HG02970 (cell line): ENCODE measurements around the gene HOXD1.

ENCODE experiments used
- ATAC-seq: cut with Tn5 transposase; IDR thresholded peaks from one replicate; pipeline ENCODE4 v1.9.1; 2021; ENCODE audit warnings: mild to moderate bottlenecking, moderate library complexity, moderate number of reproducible peaks; ENCODE audit not compliant: unreplicated experiment, low FRiP score

The HOXD1 gene

DNA sequence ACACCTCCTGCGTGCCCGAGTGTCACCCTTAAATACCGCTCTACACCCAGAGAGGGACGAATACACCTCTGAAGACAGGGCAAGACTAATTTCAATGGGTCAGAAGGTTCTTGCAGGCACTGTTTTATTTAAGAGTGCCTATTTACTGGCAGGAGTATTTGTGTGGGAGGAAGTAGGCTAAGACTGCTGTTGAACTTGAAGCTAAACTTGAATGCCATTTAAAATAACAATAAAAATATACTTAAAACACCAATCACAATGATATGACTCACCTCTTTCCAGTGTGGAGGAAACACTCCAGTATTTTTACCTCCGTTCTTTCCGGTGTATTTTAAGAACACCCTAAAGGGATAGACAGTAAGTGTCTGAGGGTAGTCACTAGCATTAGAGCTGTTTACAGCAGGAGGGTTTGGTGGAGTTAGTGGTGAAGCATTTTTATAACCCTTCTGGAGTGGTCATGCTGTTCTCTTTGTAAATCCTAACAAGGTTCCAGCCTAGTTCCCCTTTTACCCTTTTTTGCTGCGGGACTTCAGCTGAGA, 9.6 kb upstream of the HOXD1 start:
- ATAC-seq: no peak

DNA sequence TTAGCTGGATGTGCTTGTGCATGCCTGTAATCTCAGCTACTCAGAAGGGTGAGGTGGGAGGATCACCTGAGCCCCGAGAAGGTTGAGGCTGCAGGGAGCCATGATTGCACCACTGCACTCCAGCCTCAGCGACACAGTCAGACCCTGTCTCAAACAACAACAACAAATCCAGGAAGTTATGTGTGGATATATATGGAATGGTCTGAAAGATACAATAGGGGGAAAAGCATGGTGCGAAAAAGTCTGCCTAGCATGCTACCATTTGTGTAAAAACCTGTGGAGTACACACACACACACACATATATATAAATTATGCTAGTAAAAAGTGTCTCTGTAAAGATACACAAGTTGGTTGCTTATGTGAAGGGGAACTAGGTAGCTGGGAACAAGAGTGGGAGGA, 6.9 kb upstream of the HOXD1 start:
- no peak for ATAC-seq

DNA sequence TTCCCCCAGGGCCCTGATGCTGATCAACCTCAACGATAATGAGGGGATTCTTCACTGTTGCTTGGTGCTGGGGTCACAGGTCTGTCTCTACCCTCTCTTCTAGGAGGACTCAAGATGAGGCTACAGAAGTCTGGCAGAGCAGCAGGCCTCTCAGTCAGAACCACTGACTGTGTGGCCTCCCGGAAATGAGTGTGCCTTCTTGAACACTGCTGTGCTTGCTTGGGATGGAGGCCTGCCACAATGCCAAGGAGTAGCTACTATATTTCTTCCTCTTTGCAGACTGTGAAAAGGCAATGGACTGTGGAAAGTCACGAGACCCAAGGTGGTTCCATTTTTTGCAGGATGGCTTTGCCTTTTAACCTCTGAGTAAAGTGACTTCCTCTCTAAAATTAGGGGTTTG, 5.8 kb upstream of the HOXD1 start:
- ATAC-seq: no peak

DNA sequence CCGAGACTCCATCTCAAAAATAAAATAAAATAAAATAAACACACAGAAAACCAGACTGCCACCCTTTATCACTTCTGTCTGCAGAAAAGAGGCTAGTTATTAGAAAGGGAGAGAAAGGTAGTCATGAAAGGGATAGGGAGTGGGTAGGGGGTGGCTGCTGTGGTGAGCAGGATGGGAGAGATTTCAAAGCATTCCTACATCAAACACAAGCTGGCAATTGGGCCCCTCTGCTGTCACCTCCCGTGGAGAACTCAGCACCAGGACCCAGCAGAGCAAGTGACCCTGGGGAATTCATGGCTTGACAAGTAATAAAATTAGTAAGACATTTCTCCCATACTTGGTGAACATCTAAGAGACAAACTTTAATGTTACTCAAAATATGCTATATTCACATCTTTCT, 3.7 kb upstream of the HOXD1 start:
- no peak for ATAC-seq

DNA sequence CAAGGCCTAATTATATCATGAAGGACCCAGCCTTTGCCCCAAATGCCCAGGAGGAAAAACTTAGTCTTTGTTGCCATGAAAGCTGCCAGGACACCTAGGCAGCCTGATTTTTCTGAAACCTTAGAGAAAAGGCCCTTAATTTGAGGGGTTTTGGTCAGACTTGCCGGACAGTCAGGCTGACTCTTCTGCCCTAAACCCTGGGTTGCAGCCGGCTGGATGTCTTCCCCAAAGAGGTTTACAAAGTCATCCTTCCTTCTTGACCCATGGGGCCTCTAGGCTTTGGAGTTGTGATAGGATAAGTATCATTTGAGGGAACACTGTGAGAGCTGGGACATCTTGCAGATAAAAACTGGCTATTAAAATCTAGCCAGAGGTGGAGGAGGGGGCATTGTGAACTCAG, 2.4 kb upstream of the HOXD1 start:
- ATAC-seq: no peak

DNA sequence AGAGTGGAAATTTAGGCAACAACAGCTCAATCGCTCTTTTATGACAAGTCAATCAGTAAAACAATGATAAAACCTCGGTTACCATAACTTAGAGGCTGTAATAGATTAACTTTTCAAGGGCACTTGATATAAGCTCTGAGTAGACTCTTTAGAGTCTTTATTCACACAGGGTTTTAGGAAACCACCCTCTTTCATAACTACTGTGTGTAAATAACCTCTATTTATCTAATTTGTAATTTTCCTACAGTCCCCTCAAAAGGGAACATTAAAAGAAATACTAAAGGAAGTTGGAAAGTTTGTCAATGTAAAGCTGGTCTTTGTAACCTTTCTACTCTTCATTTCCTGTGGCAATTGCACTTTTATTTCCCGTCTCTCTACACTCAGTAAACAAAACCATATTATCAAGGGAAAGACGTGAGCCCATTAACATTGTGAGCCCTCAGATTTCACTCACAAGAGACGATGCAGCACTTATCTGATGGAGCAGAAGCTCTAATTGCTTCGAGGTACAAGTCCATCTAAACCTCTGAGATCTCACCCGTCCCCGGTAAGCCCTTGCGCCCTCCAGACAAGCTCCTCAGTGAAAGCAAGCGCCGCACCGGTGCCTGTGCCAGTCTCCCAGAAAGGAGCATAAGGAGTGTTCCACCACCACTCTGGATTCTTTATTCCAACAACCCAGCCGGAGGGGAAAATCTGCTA, 1.1 kb upstream of the HOXD1 start:
- no peak for ATAC-seq

DNA sequence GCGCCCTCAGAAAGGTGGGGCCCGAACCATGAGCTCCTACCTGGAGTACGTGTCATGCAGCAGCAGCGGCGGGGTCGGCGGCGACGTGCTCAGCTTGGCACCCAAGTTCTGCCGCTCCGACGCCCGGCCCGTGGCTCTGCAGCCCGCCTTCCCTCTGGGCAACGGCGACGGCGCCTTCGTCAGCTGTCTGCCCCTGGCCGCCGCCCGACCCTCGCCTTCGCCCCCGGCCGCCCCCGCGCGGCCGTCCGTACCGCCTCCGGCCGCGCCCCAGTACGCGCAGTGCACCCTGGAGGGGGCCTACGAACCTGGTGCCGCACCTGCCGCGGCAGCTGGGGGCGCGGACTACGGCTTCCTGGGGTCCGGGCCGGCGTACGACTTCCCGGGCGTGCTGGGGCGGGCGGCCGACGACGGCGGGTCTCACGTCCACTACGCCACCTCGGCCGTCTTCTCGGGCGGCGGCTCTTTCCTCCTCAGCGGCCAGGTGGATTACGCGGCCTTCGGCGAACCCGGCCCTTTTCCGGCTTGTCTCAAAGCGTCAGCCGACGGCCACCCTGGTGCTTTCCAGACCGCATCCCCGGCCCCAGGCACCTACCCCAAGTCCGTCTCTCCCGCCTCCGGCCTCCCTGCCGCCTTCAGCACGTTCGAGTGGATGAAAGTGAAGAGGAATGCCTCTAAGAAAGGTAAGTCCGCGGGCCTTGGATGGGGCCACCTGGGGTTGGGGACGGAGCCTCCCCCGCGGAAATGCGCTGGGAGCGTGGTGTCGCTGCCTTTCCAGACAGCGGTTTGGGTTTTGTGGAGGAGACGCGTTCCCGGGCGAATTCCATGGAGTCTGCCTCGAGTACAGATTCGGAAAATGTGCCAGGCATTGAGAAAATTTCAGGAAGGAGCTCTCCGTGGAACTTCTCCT, 559 bp downstream of the HOXD1 start:
- no peak for ATAC-seq

DNA sequence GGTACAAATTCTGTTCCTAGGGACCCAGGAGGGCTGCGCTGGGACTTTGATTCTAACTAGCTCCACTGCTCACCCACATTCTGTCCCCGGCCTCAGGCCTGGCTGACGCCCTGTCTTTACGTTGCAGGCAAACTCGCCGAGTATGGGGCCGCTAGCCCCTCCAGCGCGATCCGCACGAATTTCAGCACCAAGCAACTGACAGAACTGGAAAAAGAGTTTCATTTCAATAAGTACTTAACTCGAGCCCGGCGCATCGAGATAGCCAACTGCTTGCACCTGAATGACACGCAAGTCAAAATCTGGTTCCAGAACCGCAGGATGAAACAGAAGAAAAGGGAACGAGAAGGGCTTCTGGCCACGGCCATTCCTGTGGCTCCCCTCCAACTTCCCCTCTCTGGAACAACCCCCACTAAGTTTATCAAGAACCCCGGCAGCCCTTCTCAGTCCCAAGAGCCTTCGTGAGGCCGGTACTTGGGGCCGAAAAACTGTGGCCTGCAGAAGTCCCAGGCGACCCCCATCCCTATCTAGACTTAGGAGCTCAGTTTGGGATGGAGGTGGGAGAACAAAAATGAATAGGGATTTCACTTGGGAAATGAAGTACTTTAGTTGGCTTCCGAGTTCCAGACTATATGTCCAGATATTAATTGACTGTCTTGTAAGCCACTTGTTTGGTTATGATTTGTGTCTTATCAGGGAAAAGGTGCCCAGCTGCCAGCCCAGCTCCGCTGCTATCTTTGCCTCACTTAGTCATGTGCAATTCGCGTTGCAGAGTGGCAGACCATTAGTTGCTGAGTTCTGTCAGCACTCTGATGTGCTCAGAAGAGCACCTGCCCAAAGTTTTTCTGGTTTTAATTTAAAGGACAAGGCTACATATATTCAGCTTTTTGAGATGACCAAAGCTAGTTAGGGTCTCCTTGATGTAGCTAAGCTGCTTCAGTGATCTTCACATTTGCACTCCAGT, 1.5 kb downstream of the HOXD1 start:
- ATAC-seq: no peak

DNA sequence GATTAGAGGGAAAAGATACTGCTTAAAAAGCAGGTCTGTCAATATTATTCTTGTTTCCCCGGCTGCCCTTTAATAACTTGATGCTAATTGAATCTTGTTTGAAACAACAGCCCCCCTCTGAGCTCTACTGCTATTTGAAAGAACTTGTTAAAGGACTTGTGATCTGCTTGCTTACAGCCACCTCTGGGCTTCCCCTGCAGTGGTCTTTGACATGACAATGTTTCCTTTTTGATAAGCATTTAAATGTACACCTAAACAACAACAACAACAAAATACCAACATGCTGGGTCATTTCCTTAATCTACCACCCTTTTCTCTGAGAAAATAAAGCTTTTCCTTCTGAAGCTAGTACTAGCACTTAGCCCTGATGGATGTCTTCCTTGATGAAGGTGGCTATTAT, 3.9 kb downstream of the HOXD1 start:
- no peak for ATAC-seq

DNA sequence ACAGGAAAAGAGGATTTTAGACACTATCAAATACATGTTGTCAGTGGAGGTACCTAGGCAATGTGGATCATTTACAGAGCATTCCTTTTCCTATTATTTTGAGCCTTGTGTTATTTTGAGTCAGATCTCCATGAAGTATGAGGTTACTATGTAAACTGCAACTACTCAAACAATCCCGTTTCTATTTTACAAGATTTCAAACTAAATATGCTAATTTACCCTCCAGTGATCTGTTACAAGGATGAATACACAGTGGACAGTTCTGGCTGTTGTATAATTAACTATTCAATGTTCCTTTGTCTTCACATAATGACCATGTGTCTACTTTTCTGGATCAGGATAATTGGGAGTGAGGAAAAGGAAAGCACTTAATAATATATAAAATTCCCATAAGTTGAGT, 4.6 kb downstream of the HOXD1 start:
- ATAC-seq: no peak

DNA sequence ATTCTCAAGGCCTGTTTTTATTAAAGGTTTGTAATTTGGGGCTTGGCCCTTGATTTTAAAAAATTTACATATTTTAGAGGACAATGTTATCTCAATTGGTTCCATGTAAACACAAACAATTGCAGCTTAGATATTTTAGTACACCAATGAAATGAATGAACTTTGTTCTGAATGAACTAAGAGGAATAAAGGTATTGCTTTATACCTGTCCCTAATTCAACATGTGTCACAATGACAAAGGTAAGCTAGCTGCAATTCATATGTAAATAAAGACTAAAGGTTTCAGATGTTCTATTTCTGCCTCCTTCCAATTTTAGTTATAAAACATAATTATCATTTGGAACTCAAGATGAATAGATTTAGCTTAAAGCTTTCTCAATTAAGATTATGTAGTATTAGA, 11.4 kb downstream of the HOXD1 start:
- no peak for ATAC-seq

DNA sequence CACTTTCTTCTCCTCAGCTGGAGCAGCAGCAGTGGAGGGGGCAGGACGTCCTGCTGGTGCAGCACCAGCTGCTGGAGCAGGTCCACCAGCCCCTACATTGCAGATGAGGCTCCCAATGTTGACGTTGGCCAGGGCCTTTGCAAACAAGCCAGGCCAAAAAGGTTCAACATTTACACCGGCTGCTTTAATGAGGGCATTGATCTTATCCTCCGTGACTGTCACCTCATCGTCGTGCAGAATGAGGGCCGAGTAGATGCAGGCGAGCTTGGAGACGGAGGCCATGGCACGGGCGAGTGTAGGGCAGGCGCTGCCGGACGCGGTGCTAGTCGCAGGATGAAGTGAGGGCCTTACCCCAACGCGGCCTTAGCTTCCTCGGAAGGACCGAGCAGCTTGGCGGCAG, 12.5 kb downstream of the HOXD1 start:
- no peak for ATAC-seq

DNA sequence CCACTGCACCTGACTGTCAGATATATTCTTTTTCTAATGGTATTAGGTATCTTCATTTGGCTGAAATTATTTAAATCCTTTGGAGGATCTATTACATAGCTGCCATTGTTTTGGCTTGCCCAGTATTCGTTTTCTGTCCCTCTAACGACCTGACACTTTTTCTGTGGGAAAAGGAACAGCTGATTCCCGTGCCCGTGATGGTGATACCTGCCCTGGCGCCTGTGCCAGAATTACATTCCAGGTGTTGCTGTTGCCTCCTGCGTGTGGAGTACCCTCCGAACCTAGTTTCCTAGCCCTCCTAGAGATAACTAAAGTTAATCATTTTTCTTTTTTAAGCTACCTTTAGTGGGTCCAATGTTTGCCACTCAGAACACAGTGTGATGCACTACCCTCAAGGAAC, 14.0 kb downstream of the HOXD1 start:
- ATAC-seq: no peak

DNA sequence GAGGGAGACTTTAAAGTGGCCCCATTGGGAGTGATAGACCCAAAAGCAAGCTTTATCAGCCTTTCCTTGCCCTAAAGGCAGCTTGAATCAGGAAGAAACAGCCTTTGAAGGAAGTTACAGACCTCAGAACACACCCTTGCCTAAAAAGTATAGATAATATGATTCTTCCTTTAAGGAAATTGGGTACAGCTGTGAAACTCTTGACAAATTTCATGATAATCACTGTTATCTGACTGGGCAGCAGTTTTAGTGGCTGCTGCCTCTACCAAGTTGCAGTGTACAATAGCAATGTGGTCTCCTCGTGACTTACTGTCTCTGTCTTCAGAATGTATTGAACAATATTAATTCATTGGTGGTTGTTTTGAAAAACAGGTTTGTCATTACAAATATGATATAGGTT, 16.7 kb downstream of the HOXD1 start:
- ATAC-seq: no peak

DNA sequence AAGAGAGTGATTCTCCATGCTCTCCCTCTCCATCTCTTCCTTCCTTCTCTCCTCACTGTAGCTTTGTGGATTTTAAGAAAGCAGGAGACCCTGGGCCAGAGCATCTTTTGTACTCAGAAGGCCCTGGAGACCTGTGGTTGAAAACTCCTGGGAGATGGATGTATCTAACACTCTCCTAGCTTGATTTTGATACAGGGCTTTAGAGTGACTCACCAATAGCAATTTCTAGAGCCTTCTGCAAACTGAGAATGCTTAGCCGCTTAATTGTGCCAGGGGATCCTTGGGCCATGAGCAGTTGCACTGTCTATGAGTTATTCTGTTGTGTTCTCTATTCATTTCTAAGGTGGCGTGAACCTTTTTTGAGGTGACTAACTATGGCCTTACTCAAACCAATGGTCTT, 17.7 kb downstream of the HOXD1 start:
- ATAC-seq: no peak

DNA sequence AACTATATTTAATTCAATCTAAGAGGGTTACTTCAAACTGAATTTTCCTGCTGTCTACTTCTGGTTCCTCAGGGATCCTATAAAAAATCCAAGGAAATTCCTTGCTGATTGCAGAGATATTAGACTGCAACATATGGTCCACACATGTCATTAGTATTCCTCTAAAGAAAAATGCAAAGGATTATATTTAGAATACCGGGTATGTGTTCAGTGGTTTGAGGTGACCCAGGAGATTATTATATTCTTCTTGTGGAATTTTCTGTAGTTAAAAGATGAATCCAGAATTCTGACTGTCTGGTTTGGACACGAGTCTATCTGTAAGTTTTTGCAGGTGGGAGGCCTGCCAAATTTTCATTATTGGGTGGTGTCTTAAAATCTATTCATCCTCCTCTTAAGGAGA, 18.2 kb downstream of the HOXD1 start:
- ATAC-seq: no peak

DNA sequence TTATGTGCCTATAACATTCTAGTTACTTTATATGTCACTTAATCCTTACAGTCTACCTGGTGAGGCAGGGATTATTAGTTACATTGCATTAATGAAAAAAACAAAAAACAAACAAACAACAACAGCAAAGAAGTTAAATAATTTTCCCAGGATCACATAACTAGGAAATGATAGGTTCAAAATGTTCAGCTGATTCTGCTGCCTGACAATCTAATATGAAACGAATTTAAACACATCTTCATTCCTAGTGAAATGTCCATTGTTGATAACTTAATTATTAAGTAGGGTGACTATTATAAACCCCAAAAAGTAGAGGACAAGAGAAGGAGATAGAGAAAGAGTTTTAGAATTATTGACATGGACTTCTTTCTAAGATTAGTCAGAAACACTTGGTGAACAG, 22.6 kb downstream of the HOXD1 start:
- ATAC-seq: no peak

DNA sequence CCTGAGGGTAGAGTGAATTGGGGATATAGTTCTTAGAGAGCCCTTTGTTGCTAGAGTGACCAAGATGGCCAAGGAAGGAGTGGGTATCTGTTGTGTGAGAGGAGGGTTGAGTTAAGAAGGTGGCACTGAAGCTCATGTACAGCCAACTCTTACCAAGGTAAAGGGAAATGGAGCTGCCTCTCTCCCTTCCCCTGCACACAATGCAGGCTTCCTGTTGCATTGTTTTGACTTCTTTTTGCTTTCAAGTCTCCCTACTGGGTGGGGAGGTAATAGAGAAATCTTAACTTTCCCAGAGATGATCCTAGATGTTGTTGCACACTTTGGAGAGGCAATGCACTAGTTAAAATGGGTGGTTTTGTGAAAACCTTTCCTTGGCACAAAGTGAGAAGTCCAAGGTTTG, 23.8 kb downstream of the HOXD1 start:
- no peak for ATAC-seq

DNA sequence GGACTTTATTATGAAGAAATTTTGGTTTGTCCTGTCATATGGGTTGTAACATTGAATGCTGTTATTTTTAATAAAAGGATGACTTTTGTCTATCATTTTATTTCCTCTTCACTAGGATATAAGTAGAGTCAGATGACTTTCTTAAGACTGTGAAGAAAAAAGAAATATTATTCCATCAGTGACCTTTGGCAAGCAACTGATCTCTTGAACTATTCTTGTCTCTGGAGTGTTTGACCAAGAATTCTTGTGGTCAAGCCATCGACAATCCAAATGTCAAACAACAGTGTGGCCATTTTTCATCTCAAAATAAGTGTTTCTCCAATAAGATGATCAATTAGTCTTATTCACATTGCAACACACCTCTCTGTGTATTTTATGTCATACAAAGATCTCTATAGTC, 24.9 kb downstream of the HOXD1 start:
- ATAC-seq: no peak

DNA sequence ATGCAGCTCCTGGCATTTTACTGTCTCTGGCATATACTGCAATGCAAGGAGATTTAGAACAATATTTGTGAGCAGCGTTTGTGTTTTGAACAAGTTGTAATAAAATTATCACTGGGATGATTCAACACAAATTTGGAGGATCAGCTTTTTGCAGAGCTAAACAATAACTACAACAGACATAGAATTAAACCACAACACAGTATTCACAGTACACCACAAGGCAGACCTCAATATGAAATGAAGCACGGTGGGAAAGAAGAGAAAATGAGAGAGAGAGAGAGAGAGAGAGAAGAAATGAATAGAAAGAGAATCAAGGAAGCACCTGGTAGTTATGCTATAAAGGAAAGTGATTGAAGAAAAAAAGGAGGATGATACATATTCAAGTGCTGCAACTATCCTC, 39.4 kb downstream of the HOXD1 start:
- no peak for ATAC-seq

DNA sequence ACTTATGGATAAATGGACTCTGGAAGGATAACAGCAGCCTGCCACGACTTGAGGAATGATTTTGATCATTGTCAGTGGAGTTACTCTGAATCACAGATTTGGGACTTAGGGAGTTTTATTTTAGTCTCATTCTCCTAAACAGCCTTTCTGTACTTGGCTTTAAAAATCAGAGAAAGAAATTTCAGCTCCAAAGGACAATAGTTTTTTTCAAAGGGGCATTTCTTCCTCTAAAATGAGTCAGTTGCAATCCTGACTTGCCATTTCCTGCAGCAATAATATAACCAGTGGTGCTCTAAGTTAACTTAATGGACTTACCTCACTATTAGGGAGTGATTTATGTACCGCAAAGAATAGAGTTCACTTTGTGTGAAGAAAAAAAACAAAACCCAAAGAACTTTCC, 45.7 kb downstream of the HOXD1 start:
- ATAC-seq: no peak
